Kidney epithelial cell (primary cell): ENCODE data around the gene AGBL3. TPM values are rescaled to one million over a fixed set of nuclear protein-coding genes. Genes with fewer than 3 reads are reported as not detected.

Experiments
- DNase-seq: peaks from one replicate; pipeline ENCODE4 v3.0.0-alpha.2; 2010; ENCODE audit warnings: low read depth
- H3K27me3 ChIP-seq: 2 replicates; pipeline ENCODE4 v1.6.0; 2011; ENCODE audit warnings: low read length; ENCODE audit not compliant: control insufficient read depth, insufficient read depth
- H3K36me3 ChIP-seq: 2 replicates; pipeline ENCODE4 v1.5.1; 2011; ENCODE audit warnings: low read length; ENCODE audit not compliant: control insufficient read depth, insufficient read depth
- H3K4me3 ChIP-seq: 2 replicates; pipeline ENCODE4 v1.5.1; 2011; ENCODE audit warnings: low read depth, mild to moderate bottlenecking, control low read depth, low read length
- CTCF ChIP-seq: IDR thresholded peaks from 2 replicates; pipeline ENCODE4 v1.5.1; 2011; ENCODE audit warnings: mild to moderate bottlenecking, moderate library complexity, low read length, control low read depth, inconsistent platforms; ENCODE audit not compliant: insufficient read depth, poor library complexity, severe bottlenecking
- total RNA-seq: library from RNA; depleted of rRNA; stranded (reverse); fragments of >200 nt; gene quantifications from 2 replicates; pipeline ENCODE4 v1.2.3, GENCODE V29; 2015

The AGBL3 gene
- total RNA-seq, 1 donor from 2014 or later: 1.6 TPM

- DNase-seq: no peak
- Histone ChIP-seq H3K27me3 (no peaks in the 10 kb centered on the region), H3K36me3 (peaks cover 2% of the 10 kb centered on the region), H3K4me3 (no peak overlapping the region)
- no peak for TF ChIP-seq CTCF
Observed at GRCh38 chr7:135165862-135166261, 179.6 kb downstream of the AGBL3 start.

- no peak overlapping the region for H3K4me3 ChIP-seq
- TF ChIP-seq CTCF: no peak
- peaks cover 2% of the 10 kb centered on the region for H3K36me3 ChIP-seq
- no peaks in the 10 kb centered on the region for H3K27me3 ChIP-seq
- DNase-seq: no peak
Observed at GRCh38 chr7:135166338-135166990, 180.2 kb downstream of the AGBL3 start.

GRCh38 chr7:135167365-135167917 is 181.1 kb downstream of the AGBL3 start:
- H3K4me3 ChIP-seq: no peak overlapping the region

GRCh38 chr7:135168001-135168400 is 181.7 kb downstream of the AGBL3 start:
- peaks cover 2% of the 10 kb centered on the region for H3K36me3 ChIP-seq
- H3K4me3 ChIP-seq: no peak overlapping the region
- H3K27me3 ChIP-seq: no peaks in the 10 kb centered on the region
- no peak for DNase-seq
- TF ChIP-seq CTCF: no peak

More at GRCh38 chr7:135167365-135167917, 181.1 kb downstream of the AGBL3 start:
- H3K36me3 ChIP-seq: peaks cover 2% of the 10 kb centered on the region
- TF ChIP-seq CTCF: no peak
- H3K27me3 ChIP-seq: no peaks in the 10 kb centered on the region
- DNase-seq: no peak

GRCh38 chr7:135168489-135169140 is 182.3 kb downstream of the AGBL3 start:
- no peak for DNase-seq
- Histone ChIP-seq H3K36me3 (peaks cover 2% of the 10 kb centered on the region), H3K4me3 (no peak overlapping the region), H3K27me3 (no peaks in the 10 kb centered on the region)
- TF ChIP-seq CTCF: no peak
